ENCODE data around the gene ZNF311.

ZNF311 gene

DNA sequence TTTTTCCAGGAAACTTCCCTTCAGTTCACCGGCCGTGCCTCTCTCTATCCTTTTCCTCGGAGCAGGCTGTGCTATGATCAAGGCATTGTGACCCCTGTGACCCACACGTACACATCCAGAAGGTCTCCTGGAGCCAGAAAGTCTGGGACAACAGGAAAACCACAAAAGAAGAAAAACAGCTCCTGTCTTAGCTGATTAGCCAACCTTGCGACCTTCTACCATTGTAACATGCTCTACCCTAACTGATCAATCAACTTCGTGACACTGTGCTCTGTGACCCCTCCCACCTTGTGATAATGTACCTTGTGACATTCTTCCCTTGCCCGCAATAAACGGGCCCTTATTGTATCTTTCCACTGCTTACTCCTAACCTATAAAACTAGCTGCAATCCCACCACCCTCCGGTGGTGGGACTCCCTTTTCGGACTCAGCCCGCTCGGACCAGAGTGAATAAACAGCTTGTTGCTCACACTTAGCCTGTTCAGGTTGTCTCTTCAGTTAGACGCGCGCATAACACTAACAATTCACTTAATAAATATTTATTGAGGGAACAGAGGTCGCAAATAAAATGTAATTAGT lies 24.2 kb downstream of the ZNF311 start:
- H3K4me3 ChIP-seq (ENCODE audit: low read length) = peak overlapping the region; percentile 93
- peak overlapping the region; percentile 40 for H3K27ac ChIP-seq (ENCODE audit: low read depth, low read length)
- H3K79me2 ChIP-seq (ENCODE audit: control insufficient read depth, low read length) = no peaks in the 10 kb centered on the region
- peak overlapping the region; percentile 75 for H3K4me2 ChIP-seq (ENCODE audit: low read length)
- no peaks in the 10 kb centered on the region for H3K9me2 ChIP-seq (replicated peaks; ENCODE audit: control insufficient read depth, low read length)
- H3K36me3 ChIP-seq (ENCODE audit: control insufficient read depth, low read length) = no peaks in the 10 kb centered on the region
- TF ChIP-seq EZH2phosphoT487 (IDR thresholded peaks at IDR 0.05; ENCODE audit: borderline replicate concordance, low read length) = no peak
- TF ChIP-seq, protein P1, sequence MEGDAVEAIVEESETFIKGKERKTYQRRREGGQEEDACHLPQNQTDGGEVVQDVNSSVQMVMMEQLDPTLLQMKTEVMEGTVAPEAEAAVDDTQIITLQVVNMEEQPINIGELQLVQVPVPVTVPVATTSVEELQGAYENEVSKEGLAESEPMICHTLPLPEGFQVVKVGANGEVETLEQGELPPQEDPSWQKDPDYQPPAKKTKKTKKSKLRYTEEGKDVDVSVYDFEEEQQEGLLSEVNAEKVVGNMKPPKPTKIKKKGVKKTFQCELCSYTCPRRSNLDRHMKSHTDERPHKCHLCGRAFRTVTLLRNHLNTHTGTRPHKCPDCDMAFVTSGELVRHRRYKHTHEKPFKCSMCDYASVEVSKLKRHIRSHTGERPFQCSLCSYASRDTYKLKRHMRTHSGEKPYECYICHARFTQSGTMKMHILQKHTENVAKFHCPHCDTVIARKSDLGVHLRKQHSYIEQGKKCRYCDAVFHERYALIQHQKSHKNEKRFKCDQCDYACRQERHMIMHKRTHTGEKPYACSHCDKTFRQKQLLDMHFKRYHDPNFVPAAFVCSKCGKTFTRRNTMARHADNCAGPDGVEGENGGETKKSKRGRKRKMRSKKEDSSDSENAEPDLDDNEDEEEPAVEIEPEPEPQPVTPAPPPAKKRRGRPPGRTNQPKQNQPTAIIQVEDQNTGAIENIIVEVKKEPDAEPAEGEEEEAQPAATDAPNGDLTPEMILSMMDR (IDR thresholded peaks at IDR 0.05; ENCODE audit: low read depth, low read length, poor library complexity, severe bottlenecking) = peak; percentile 24
- no peaks in the 10 kb centered on the region for H3K9me3 ChIP-seq (ENCODE audit: control insufficient read depth, insufficient read depth, low read length)
- H3F3A ChIP-seq (ENCODE audit: control insufficient read depth, insufficient read depth) = peaks cover 5% of the 10 kb centered on the region; the same call in 1 of the 2 replicates
- H3K27me3 ChIP-seq (ENCODE audit: control insufficient read depth, low read length) = peaks cover 16% of the 10 kb centered on the region
- H3K4me1 ChIP-seq (ENCODE audit: control insufficient read depth, low read length) = peaks cover 22% of the 10 kb centered on the region
- H4K20me1 ChIP-seq (ENCODE audit: control insufficient read depth, insufficient read depth, low read depth, low read length) = no peaks in the 10 kb centered on the region

DNA sequence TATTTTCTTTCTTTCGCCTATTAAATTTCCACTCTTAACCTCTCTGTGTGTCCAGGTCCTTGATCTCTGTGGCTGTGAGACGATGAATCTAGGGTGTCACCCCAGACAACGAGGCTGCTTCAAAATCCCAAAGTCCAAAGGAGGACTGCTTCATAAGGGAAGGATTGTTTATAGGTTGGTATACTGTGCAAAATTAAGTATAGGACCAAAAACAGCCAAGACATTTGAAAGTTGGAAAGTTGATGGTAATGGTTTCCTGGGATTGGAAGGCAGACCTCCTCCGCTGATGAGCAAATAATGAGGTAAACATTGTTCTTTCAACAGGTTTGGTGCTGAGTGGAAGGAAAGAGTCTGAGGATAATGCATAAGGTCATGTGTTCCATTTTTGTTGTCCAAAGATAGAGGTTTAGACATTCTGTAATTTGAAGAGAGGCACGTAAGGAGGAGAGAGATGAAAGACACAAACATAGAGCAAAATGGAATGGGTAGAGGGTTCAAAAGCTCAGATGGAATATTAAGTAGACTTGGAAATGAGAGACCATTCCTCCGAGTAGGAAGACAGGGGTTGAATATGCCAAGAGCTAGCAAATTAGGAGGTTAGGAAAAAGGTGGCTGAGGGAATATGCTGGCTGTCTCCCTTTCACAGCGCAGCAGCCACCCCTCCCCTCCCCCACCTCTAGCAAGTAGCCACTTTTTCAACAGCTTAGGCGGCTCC lies 24.8 kb downstream of the ZNF311 start:
- Histone ChIP-seq H3K27me3 (ENCODE audit: control insufficient read depth, low read length) (peaks cover 12% of the 10 kb centered on the region), H3K4me2 (ENCODE audit: low read length) (peak overlapping the region; percentile 75), H3K36me3 (ENCODE audit: control insufficient read depth, low read length) (no peaks in the 10 kb centered on the region), H4K20me1 (ENCODE audit: control insufficient read depth, insufficient read depth, low read depth, low read length) (no peaks in the 10 kb centered on the region), H3F3A (ENCODE audit: control insufficient read depth, insufficient read depth) (peaks cover 5% of the 10 kb centered on the region; the same call in 1 of the 2 replicates), H3K27ac (ENCODE audit: low read depth, low read length) (no peak overlapping the region), H3K9me3 (ENCODE audit: control insufficient read depth, insufficient read depth, low read length) (no peaks in the 10 kb centered on the region), H3K4me3 (ENCODE audit: low read length) (peak overlapping the region; percentile 93), H3K4me1 (ENCODE audit: control insufficient read depth, low read length) (peaks cover 22% of the 10 kb centered on the region), H3K79me2 (ENCODE audit: control insufficient read depth, low read length) (no peaks in the 10 kb centered on the region), H3K9me2 (replicated peaks; ENCODE audit: control insufficient read depth, low read length) (no peaks in the 10 kb centered on the region)
- TF ChIP-seq EZH2phosphoT487 (IDR thresholded peaks at IDR 0.05; ENCODE audit: borderline replicate concordance, low read length) = no peak
- TF ChIP-seq, protein P1 (IDR thresholded peaks at IDR 0.05; ENCODE audit: low read depth, low read length, poor library complexity, severe bottlenecking) = no peak

DNA sequence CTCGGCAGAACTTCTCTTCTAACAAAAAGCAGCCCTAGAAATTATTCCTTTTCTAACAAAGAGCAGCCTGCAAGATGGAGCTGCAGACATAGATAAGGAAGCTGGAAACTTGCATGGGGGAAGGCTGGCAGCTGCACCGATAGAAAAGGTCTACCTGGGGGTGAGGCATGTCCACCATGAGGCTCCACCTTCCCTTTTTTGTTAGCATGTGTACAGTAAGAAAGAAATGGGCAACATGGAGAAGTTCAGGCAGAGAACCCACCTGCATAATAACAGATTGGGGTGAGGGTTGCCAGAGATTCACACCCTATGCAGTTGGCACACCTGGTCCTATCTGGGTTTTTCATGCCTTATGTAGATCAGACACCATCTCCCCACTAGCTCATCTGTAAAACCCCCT lies 25.4 kb downstream of the ZNF311 start:
- peaks cover 7% of the 10 kb centered on the region for H3K27me3 ChIP-seq (ENCODE audit: control insufficient read depth, low read length)
- no peaks in the 10 kb centered on the region for H3K9me3 ChIP-seq (ENCODE audit: control insufficient read depth, insufficient read depth, low read length)
- H3F3A ChIP-seq (ENCODE audit: control insufficient read depth, insufficient read depth) = peaks cover 5% of the 10 kb centered on the region; the same call in 1 of the 2 replicates
- no peaks in the 10 kb centered on the region for H3K9me2 ChIP-seq (replicated peaks; ENCODE audit: control insufficient read depth, low read length)
- peaks cover 22% of the 10 kb centered on the region for H3K4me1 ChIP-seq (ENCODE audit: control insufficient read depth, low read length)
- H3K36me3 ChIP-seq (ENCODE audit: control insufficient read depth, low read length) = no peaks in the 10 kb centered on the region
- H3K4me2 ChIP-seq (ENCODE audit: low read length) = no peak overlapping the region
- H3K4me3 ChIP-seq (ENCODE audit: low read length) = no peak overlapping the region
- H4K20me1 ChIP-seq (ENCODE audit: control insufficient read depth, insufficient read depth, low read depth, low read length) = no peaks in the 10 kb centered on the region
- H3K27ac ChIP-seq (ENCODE audit: low read depth, low read length) = no peak overlapping the region
- TF ChIP-seq, protein P1 (IDR thresholded peaks at IDR 0.05; ENCODE audit: low read depth, low read length, poor library complexity, severe bottlenecking) = no peak
- no peak for TF ChIP-seq EZH2phosphoT487 (IDR thresholded peaks at IDR 0.05; ENCODE audit: borderline replicate concordance, low read length)
- H3K79me2 ChIP-seq (ENCODE audit: control insufficient read depth, low read length) = no peaks in the 10 kb centered on the region
